HG03135 (cell line): ENCODE data around the gene DYRK1A.

ENCODE experiments used
- ATAC-seq: cut with Tn5 transposase; IDR thresholded peaks from one replicate; pipeline ENCODE4 v1.9.1; 2021; ENCODE audit warnings: mild to moderate bottlenecking, moderate library complexity; ENCODE audit not compliant: unreplicated experiment

Gene DYRK1A

GRCh38 chr21:37383784-37384311, 17.3 kb downstream of the DYRK1A start:
- ATAC-seq = no peak

GRCh38 chr21:37384416-37384815, 17.8 kb downstream of the DYRK1A start:
- ATAC-seq = no peak

GRCh38 chr21:37385179-37385765, 18.7 kb downstream of the DYRK1A start:
- no peak for ATAC-seq

GRCh38 chr21:37386151-37386550, 19.6 kb downstream of the DYRK1A start:
- no peak for ATAC-seq

GRCh38 chr21:37389456-37389855, 22.9 kb downstream of the DYRK1A start:
- no peak for ATAC-seq

GRCh38 chr21:37391666-37392065, 25.1 kb downstream of the DYRK1A start:
- no peak for ATAC-seq

- no peak for ATAC-seq
Observed at GRCh38 chr21:37392441-37392840, 25.9 kb downstream of the DYRK1A start.

- ATAC-seq = no peak
Observed at GRCh38 chr21:37393030-37393429, 26.5 kb downstream of the DYRK1A start.

- ATAC-seq = no peak
Observed at GRCh38 chr21:37393786-37394185, 27.2 kb downstream of the DYRK1A start.

GRCh38 chr21:37395961-37396360, 29.4 kb downstream of the DYRK1A start:
- ATAC-seq = no peak

- no peak for ATAC-seq
Observed at GRCh38 chr21:37396855-37397254, 30.3 kb downstream of the DYRK1A start.

GRCh38 chr21:37398697-37399096, 32.1 kb downstream of the DYRK1A start:
- ATAC-seq = no peak

GRCh38 chr21:37402251-37402867, 35.8 kb downstream of the DYRK1A start:
- no peak for ATAC-seq

- no peak for ATAC-seq
Observed at GRCh38 chr21:37405629-37406028, 39.1 kb downstream of the DYRK1A start.

GRCh38 chr21:37407719-37408420, 41.3 kb downstream of the DYRK1A start:
- ATAC-seq = no peak

GRCh38 chr21:37408464-37409193, 42.1 kb downstream of the DYRK1A start:
- ATAC-seq = no peak

- no peak for ATAC-seq
Observed at GRCh38 chr21:37410639-37411038, 44.1 kb downstream of the DYRK1A start.

- no peak for ATAC-seq
Observed at GRCh38 chr21:37412603-37413360, 46.2 kb downstream of the DYRK1A start.

- ATAC-seq = no peak
Observed at GRCh38 chr21:37413553-37414291, 47.1 kb downstream of the DYRK1A start.
